Fibroblast of pulmonary artery (primary cell): Measurements from ENCODE around the gene NEK10.
A peak's percentile ranks its signal among the peaks of the same experiment; 100 is the strongest.
"Not testable (repeated sequence)": the region's sequence is repeated elsewhere in the genome, so short reads cannot be mapped to it uniquely, and the experiment has no call there.

Experiments
- DNase-seq: peaks from one replicate; pipeline ENCODE4 v3.0.0-alpha.2; 2010; ENCODE audit warnings: low read depth
- H3K4me3 ChIP-seq: replicated peaks from 2 replicates; pipeline ENCODE4 v1.5.1; 2011; ENCODE audit warnings: low read depth, mild to moderate bottlenecking, control low read depth, low read length, moderate library complexity
- TF ChIP-seq, protein P1 (sequence below): IDR thresholded peaks from 2 replicates; pipeline ENCODE4 v1.5.1; 2011; ENCODE audit warnings: mild to moderate bottlenecking, control low read depth, low read length, inconsistent platforms; ENCODE audit errors: missing control alignments

Gene NEK10

DNA sequence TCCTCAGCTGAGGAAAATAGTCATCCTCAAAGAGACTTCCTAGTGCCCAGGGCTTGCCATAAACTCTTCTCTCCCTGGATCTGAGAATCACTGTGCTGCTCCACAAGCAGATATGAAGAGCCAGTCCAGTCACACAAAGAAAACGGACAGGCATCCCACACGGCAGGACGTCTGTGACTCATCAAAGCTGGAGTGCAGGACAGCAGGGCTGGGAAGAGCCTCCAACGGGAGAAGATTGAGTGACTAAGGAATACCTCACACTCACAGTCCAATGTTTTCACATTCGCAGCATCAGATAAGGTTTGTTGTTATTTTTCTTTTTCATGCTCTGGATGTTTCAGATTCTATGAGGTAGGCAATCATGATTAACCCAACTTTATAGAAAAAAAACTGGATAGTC, 57.8 kb downstream of the NEK10 start:
- H3K4me3 ChIP-seq = no peak overlapping the region
- TF ChIP-seq, protein P1, sequence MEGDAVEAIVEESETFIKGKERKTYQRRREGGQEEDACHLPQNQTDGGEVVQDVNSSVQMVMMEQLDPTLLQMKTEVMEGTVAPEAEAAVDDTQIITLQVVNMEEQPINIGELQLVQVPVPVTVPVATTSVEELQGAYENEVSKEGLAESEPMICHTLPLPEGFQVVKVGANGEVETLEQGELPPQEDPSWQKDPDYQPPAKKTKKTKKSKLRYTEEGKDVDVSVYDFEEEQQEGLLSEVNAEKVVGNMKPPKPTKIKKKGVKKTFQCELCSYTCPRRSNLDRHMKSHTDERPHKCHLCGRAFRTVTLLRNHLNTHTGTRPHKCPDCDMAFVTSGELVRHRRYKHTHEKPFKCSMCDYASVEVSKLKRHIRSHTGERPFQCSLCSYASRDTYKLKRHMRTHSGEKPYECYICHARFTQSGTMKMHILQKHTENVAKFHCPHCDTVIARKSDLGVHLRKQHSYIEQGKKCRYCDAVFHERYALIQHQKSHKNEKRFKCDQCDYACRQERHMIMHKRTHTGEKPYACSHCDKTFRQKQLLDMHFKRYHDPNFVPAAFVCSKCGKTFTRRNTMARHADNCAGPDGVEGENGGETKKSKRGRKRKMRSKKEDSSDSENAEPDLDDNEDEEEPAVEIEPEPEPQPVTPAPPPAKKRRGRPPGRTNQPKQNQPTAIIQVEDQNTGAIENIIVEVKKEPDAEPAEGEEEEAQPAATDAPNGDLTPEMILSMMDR = no peak
- DNase-seq = peak; percentile 77

DNA sequence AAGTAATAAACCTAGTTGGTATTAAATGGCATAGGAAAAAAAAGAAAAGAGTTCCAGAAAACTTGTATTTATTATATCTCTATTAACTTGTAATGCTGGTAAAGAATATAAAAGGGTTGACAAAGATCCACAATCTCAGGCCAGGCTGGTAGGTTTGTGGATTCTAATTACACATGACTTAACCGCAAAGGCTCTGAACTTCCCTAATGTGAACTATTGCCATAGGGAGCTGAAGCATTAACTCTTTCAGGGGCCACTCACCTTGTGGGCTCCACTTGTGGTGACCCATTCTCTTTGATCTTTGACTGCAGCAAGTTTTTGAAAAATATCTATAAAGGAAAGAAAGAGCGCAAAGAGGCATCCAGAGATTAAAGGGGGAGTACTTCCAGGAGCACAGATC, 58.5 kb downstream of the NEK10 start:
- no peak for DNase-seq
- TF ChIP-seq, protein P1 = no peak
- H3K4me3 ChIP-seq = no peak overlapping the region

DNA sequence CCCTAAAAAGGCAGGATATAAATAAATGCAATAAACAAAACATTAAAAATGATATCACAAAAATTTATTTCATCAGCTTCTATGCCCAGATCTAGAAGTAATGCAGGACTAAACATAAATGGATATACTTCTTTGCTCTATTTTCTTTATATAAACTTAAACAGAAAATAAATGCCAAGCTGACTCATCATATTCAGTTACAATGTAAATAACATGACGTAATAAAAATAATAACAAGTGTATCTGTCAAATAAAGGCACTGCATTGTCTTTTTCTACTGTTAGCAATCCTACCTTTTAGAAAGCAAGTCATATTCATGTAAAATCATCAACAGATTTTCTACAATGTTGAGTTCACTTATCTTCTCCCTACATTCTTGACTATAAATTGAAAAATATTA, 61.6 kb downstream of the NEK10 start:
- DNase-seq = no peak
- H3K4me3 ChIP-seq = no peak overlapping the region
- TF ChIP-seq, protein P1 = no peak

DNA sequence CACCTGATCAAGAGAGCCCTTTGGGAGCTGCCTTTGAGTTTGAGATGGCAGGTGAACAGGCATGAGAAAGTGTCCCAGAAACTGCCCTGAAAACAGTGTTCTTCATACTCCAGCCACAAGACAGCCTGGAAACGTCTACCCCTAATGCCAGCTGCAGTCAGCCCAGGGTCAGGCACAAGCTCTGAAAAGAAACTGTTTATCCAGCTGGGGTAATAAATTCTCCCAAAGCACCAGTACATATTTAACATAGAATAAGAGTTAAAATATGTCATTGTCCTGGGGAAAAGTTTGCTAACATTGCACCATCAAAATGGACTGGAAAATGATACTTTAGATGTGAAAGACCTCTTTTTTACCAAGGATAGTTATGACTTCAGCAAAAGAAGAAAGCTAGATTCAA, 66.3 kb downstream of the NEK10 start:
- no peak overlapping the region for H3K4me3 ChIP-seq
- no peak for DNase-seq
- TF ChIP-seq, protein P1 = no peak

- not testable (repeated sequence) for H3K4me3 ChIP-seq, DNase-seq
These were observed 70.2 kb downstream of the NEK10 start for GRCh38 chr3:27298981-27299380.

GRCh38 chr3:27293939-27294338, 75.2 kb downstream of the NEK10 start:
- no peak for DNase-seq
- no peak overlapping the region for H3K4me3 ChIP-seq
- TF ChIP-seq, protein P1 = no peak

- H3K4me3 ChIP-seq = no peak overlapping the region
- DNase-seq = no peak
- TF ChIP-seq, protein P1 = no peak
These were observed 78.4 kb downstream of the NEK10 start for GRCh38 chr3:27290760-27291159.

GRCh38 chr3:27289769-27290413, 79.3 kb downstream of the NEK10 start:
- DNase-seq = peak; percentile 15
- TF ChIP-seq, protein P1 = no peak
- H3K4me3 ChIP-seq = no peak overlapping the region
